Transverse colon (tissue), 4 donors: ENCODE data around the gene IGSF22. TPM values are rescaled to one million over a fixed set of nuclear protein-coding genes. Genes with fewer than 3 reads are reported as not detected.

Experiments
- DNase-seq: peaks from one replicate; pipeline ENCODE4 v3.0.0-alpha.2; 2019
- H3K27ac ChIP-seq, 4 donors: fragments of 200-600 bp; sonication (generic); 2 replicates each; pipeline ENCODE4 v1.5.1; 2016 to 2018; ENCODE audit warnings: inconsistent platforms in 4 of 4
- H3K27me3 ChIP-seq: fragments of 200-600 bp; sonication (generic); 2 replicates; pipeline ENCODE4 v1.5.1; 2017; ENCODE audit warnings: inconsistent platforms
- H3K36me3 ChIP-seq, 4 donors: fragments of 200-600 bp; sonication (generic); 2 replicates each; pipeline ENCODE4 v1.5.1; 2017 to 2019; ENCODE audit warnings: inconsistent platforms in 4 of 4
- H3K4me1 ChIP-seq, 4 donors: fragments of 200-600 bp; sonication (generic); 2 replicates each; pipeline ENCODE4 v1.5.1; 2017 to 2020; ENCODE audit warnings: inconsistent platforms in 4 of 4
- H3K4me3 ChIP-seq, 4 donors: fragments of 200-600 bp; sonication (generic); 1 replicate in 1 of 4; 2 replicates in 3 of 4; pipeline versions ENCODE4 v1.5.1 to v1.6.1; 2017 to 2019; ENCODE audit warnings: inconsistent platforms in 4 of 4
- H3K9me3 ChIP-seq, 2 donors: fragments of 200-600 bp; sonication (generic); 2 replicates each; pipeline ENCODE4 v1.5.1; 2017 to 2019; ENCODE audit warnings: inconsistent platforms in 2 of 2
- EP300 ChIP-seq: sonication (generic); formaldehyde crosslinking; IDR thresholded peaks from one replicate; pipeline ENCODE4 v1.6.1; 2017; ENCODE audit warnings: antibody characterized with exemption, low read depth
- POLR2A ChIP-seq: fragments of 450-650 bp; IDR thresholded peaks from one replicate; pipeline ENCODE4 v1.6.1; 2016; ENCODE audit warnings: antibody characterized with exemption, mild to moderate bottlenecking, moderate library complexity
- POLR2AphosphoS5 ChIP-seq, 3 donors: sonication (generic); formaldehyde crosslinking; IDR thresholded peaks; one replicate each; pipeline ENCODE4 v1.6.1; 2016; ENCODE audit warnings: antibody characterized with exemption in 3 of 3
- WGBS, 2 donors: methylation state at CpG; one replicate each; pipeline ENCODE4 v1.1.5; 2018; ENCODE audit warnings: low coverage in 1 of 2; 5-methylcytosine and 5-hydroxymethylcytosine counted together
- in situ Hi-C, 4 donors: fragments of 200-750 bp; cut with MboI; loops; one replicate each; pipeline versions ENCODE4 v1.15.0 to v1.15.1; 2017; ENCODE audit warnings: low sequenced_read_pairs in 3 of 4, low pct_ligation_motif_present in 1 of 4, low pct_unique_long_range_greater_than_20kb in 1 of 4
- intact Hi-C: fragments of 100-400 bp; cut with DNase I; formaldehyde crosslinking; loops from one replicate; pipeline ENCODE4 v1.15.1; 2023; ENCODE audit warnings: low total_unique reads
- total RNA-seq, 4 donors: library from RNA; depleted of rRNA; stranded (reverse); fragments of >200 nt; gene quantifications; one replicate each; pipeline ENCODE4 v1.1.0, GENCODE V29; 2016
- TF ChIP-seq, protein P1 (sequence below), 5 experiments: fragments of 200-600 bp in 3 of 5; fragments of 450-650 bp in 2 of 5; sonication (generic) in 3 of 5; IDR thresholded peaks; 1 replicate in 2 of 5; 2 replicates in 3 of 5; pipeline ENCODE4 v1.5.1; 2016 to 2017; ENCODE audit warnings: antibody characterized with exemption in 5 of 5, inconsistent platforms in 3 of 5, mild to moderate bottlenecking in 2 of 5, moderate library complexity in 1 of 5

The IGSF22 gene
- total RNA-seq, 4 donors from 2014 or later = 0.16 TPM; not detected in 3

DNA sequence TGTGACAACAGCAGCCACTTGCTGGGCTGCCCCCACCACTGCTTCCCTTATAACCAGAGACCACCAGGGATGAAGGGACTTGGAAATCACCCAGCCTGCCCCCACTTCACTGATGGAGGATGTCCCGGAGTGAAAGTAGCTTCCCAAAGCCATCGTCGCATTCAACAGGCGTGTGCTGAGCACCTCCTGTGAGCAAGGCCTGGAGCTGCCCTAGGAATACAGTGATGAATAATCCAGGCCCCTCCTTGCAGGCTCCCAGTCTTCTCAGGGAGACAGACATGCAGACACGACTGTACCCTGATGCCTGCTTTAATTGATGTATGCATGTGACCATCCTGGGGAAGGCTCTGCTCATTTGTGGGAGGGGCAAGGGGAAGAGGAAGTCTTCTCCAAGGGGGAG lies 43.0 kb upstream of the IGSF22 start:
- H3K36me3 ChIP-seq = no peaks in the 10 kb centered on the region
- peaks cover 0 to 5% (median 0%) of the 10 kb centered on the region in 4 donors for H3K4me1 ChIP-seq
- H3K27ac ChIP-seq = no peak overlapping the region
- DNase-seq = no peak
- no peaks in the 10 kb centered on the region for H3K27me3 ChIP-seq
- no peak overlapping the region for H3K4me3 ChIP-seq
- 85% methylated on average over 5 of the region's 5 CpGs; no CpG with 5 or more reads in 1 of the 2 donors for WGBS, 2 donors
- in situ Hi-C loops = no loop called here
- H3K9me3 ChIP-seq = no peaks in the 10 kb centered on the region
- intact Hi-C loops = no loop called here
- TF ChIP-seq POLR2A = no peak
- no peak for TF ChIP-seq EP300
- TF ChIP-seq, protein P1, sequence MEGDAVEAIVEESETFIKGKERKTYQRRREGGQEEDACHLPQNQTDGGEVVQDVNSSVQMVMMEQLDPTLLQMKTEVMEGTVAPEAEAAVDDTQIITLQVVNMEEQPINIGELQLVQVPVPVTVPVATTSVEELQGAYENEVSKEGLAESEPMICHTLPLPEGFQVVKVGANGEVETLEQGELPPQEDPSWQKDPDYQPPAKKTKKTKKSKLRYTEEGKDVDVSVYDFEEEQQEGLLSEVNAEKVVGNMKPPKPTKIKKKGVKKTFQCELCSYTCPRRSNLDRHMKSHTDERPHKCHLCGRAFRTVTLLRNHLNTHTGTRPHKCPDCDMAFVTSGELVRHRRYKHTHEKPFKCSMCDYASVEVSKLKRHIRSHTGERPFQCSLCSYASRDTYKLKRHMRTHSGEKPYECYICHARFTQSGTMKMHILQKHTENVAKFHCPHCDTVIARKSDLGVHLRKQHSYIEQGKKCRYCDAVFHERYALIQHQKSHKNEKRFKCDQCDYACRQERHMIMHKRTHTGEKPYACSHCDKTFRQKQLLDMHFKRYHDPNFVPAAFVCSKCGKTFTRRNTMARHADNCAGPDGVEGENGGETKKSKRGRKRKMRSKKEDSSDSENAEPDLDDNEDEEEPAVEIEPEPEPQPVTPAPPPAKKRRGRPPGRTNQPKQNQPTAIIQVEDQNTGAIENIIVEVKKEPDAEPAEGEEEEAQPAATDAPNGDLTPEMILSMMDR (IDR thresholded peaks at IDR 0.05) = no peak
- no peak for TF ChIP-seq POLR2AphosphoS5 (IDR thresholded peaks at IDR 0.05)

DNA sequence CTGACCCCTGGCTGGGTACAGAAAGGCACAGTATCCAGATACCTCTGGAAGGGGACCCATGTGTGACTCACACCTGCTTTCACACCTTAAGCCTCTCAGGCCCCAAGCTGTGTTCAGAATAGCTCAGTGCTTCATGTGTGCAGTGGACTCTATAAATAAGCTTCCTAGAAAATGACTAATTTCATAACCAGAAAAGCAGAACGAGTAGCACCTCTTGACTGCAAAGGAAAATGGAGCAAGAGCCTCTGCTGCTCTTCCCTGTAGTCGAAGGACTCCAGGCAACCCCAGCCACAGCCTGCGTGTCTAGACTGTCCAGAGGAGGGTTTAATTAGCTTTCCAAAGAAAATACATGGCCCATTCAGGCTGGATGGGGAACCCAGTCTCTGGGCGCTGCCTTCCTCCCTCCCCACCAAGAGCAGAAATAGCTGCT lies 42.5 kb upstream of the IGSF22 start:
- DNase-seq = no peak
- peaks cover 0 to 8% (median 0%) of the 10 kb centered on the region in 4 donors for H3K4me1 ChIP-seq
- 54 to 72% methylated on average over 3 to 4 of the region's 4 CpGs for WGBS, 2 donors
- TF ChIP-seq POLR2A (no peak), POLR2AphosphoS5 (IDR thresholded peaks at IDR 0.05) (no peak), EP300 (no peak)
- TF ChIP-seq, protein P1 (IDR thresholded peaks at IDR 0.05) = no peak
- no peaks in the 10 kb centered on the region for H3K36me3 ChIP-seq
- H3K9me3 ChIP-seq = no peaks in the 10 kb centered on the region
- in situ Hi-C loops = no loop called here
- intact Hi-C loops = no loop called here
- H3K27ac ChIP-seq = no peak overlapping the region
- H3K4me3 ChIP-seq = no peak overlapping the region
- H3K27me3 ChIP-seq = no peaks in the 10 kb centered on the region

DNA sequence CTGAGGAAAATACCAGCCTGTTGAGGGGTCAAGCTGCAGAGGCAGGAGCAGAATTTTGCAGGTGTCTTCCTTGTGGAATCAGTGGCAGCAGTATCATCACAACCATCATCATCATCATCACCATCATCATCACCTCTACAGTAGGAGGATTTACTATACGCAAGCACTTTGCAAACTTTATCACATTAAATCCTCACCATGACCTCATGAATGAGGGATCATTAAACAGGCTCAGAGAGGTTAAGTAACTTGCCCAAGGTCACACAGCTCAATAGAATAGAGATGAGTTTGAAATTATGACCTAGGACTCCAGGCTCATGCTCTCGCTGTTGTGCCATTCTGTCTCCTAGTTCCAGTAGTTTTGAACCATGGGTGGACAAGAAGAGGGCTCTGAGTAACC lies 40.0 kb upstream of the IGSF22 start:
- H3K27ac ChIP-seq = no peak overlapping the region
- no peaks in the 10 kb centered on the region for H3K27me3 ChIP-seq
- no peaks in the 10 kb centered on the region for H3K36me3 ChIP-seq
- H3K4me1 ChIP-seq = peaks cover 0 to 8% (median 0%) of the 10 kb centered on the region in 4 donors
- no peak overlapping the region for H3K4me3 ChIP-seq
- TF ChIP-seq POLR2A (no peak), EP300 (no peak), POLR2AphosphoS5 (IDR thresholded peaks at IDR 0.05) (no peak)
- TF ChIP-seq, protein P1 (IDR thresholded peaks at IDR 0.05) = no peak
- no peaks in the 10 kb centered on the region for H3K9me3 ChIP-seq
- intact Hi-C loops (no loop called here), in situ Hi-C loops (no loop called here)
- DNase-seq = no peak
- WGBS, 2 donors = 92% methylated on average over 2 of the region's 2 CpGs; no CpG with 5 or more reads in 1 of the 2 donors

DNA sequence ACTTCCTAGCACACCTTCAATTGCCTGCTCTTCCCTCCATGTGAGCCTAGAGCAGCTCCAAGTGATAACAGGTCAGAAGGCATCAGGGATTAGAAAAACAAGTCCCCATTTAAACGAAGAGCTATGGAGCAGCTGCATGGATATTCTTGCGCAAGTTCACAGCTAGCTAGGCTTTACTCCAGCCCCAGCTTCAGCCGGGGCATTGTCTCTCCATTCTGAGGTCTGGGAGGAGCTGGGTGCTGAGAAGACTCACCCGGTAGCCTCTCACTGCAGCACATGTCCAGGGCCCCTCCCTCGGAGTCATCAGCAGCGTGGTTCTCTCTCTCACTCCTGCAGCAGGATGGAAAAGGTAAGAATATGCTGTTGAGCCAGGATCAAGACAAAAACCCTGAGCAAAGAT lies 39.6 kb upstream of the IGSF22 start:
- Histone ChIP-seq H3K27me3 (no peaks in the 10 kb centered on the region), H3K36me3 (no peaks in the 10 kb centered on the region), H3K4me1 (peaks cover 0 to 8% (median 0%) of the 10 kb centered on the region in 4 donors), H3K9me3 (no peaks in the 10 kb centered on the region), H3K4me3 (no peak overlapping the region), H3K27ac (no peak overlapping the region)
- no peak for TF ChIP-seq EP300
- TF ChIP-seq, protein P1 (IDR thresholded peaks at IDR 0.05) = no peak
- TF ChIP-seq POLR2A = no peak
- no peak for TF ChIP-seq POLR2AphosphoS5 (IDR thresholded peaks at IDR 0.05)
- 65% methylated on average over 6 of the region's 6 CpGs; no CpG with 5 or more reads in 1 of the 2 donors for WGBS, 2 donors
- intact Hi-C loops (no loop called here), in situ Hi-C loops (no loop called here)
- DNase-seq = no peak
